AG04450 (cell line): ENCODE results near the gene PLA2G4C. TPM values are rescaled to one million over a fixed set of nuclear protein-coding genes. Genes with fewer than 3 reads are reported as not detected.

Experiments
- CTCF ChIA-PET: fragments of 300-600, 350-600 bp; formaldehyde crosslinking; extraction: SDS; loops from one replicate; lab custom pipeline; 2022; ENCODE audit warnings: antibody characterized with exemption, inconsistent platforms; lab: Charles Lee
- POLR2A ChIA-PET: fragments of 350-600 bp; formaldehyde crosslinking; extraction: SDS; loops from one replicate; lab custom pipeline; 2021; ENCODE audit warnings: antibody characterized with exemption, inconsistent platforms; lab: Yijun Ruan, JAX
- DNase-seq: peaks from one replicate; pipeline ENCODE4 v3.0.0-alpha.2; 2011; ENCODE audit warnings: low read depth, low spot score
- H3K27ac ChIP-seq: one replicate; pipeline ENCODE4 v1.5.1; 2012; ENCODE audit warnings: low read depth, low read length, control low read depth
- H3K27me3 ChIP-seq: one replicate; pipeline ENCODE4 v1.6.0; 2012; ENCODE audit warnings: low read length; ENCODE audit not compliant: control insufficient read depth, insufficient read depth
- H3K4me3 ChIP-seq: 2 replicates; pipeline ENCODE4 v1.5.1; 2011; ENCODE audit warnings: mild to moderate bottlenecking, low read depth, low read length, control low read depth
- H3K9me3 ChIP-seq: 2 replicates; pipeline ENCODE4 v1.5.1; 2012; ENCODE audit warnings: low read length; ENCODE audit not compliant: control insufficient read depth, insufficient read depth
- polyA plus RNA-seq: library from polyadenylated mRNA; depleted of rRNA; stranded (reverse); fragments of >200 nt; gene quantifications from 2 replicates; pipeline ENCODE4 v1.2.3, GENCODE V29; 2011
- TF ChIP-seq, protein P1 (sequence below): IDR thresholded peaks from 2 replicates; pipeline ENCODE4 v1.5.1; 2011; ENCODE audit warnings: low read depth, low read length, control low read depth, inconsistent platforms

The PLA2G4C gene
- polyA plus RNA-seq, 1 experiment, result 8.0 TPM

DNA sequence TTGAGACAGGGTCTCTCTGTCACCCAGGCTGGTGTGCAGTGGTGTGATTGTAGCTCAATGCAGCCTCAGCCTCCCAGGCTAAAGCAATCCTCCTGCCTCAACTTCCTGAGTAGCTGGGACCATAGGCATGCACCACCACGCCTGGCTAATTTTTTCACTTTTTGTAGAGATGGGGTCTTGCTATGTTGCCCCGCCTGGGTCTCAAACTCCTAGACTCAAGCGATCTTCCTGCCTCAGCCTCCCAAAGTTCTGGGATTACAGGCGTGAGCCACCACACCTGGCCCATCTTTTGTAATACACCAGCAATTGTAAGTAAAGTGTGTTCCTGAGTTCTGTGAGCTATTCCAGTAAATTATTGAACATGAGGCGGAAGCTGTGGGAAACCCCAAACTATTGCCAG is 6.7 kb downstream of the PLA2G4C start:
- ChIA-PET POLR2A (no interaction called here), CTCF (interaction anchor here (2.0 to 10.6 kb wide), 2 partner anchors 138 to 142 kb away, joined by 6 to 76 read pairs; no protein-coding TSS in a partner anchor)

DNA sequence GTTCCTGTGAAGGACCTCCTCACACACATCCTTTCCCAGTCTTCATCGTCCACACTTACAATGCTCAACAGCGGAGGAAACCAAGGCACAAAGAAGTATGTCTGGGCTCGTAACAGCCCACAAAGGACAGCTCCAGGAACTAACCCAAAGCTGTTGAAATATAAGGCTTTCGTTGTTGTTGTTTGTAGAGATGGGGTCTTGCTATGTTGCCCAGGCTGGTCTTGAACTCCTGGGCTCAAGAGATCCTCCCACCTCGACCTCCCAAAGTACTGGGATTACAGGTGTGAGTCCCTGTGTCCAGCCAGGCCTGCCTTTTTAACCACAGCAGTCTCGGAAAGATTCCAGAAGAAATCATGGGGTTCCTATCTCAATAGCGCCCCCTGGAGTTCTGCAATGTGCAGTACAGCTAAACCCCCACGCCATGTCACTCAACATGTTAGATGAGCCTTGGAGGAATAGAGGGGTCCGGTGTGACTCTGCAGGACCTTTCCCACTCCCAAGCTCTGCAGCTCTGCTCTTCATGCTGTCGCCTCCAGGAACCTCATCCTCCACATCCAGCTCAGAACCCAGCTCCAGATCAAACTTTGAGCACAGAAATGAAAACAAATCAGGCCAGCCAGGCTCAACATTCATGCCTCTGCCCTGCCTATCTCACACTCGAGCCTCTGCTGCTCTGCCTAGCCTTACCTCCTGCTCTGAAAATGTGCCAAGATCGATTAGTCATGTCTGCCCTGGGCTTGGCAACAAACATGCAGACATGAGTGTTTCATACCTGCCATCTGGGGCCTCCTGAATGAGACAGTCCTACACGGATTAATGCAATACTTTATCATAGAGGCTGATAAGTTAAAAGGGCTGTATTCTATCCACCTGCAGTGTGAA is 7.5 kb downstream of the PLA2G4C start:
- ChIA-PET CTCF (interaction anchor here (0.9 to 10.6 kb wide), 4 partner anchors 14 to 234 kb away, joined by 3 to 76 read pairs (median 4); no protein-coding TSS in a partner anchor), POLR2A (no interaction called here)
- DNase-seq, result no peak
- Histone ChIP-seq H3K9me3 (no peaks in the 10 kb centered on the region; the same call in 1 of the 2 replicates), H3K4me3 (no peak overlapping the region), H3K27me3 (no peaks in the 10 kb centered on the region), H3K27ac (no peak overlapping the region)
- TF ChIP-seq, protein P1, sequence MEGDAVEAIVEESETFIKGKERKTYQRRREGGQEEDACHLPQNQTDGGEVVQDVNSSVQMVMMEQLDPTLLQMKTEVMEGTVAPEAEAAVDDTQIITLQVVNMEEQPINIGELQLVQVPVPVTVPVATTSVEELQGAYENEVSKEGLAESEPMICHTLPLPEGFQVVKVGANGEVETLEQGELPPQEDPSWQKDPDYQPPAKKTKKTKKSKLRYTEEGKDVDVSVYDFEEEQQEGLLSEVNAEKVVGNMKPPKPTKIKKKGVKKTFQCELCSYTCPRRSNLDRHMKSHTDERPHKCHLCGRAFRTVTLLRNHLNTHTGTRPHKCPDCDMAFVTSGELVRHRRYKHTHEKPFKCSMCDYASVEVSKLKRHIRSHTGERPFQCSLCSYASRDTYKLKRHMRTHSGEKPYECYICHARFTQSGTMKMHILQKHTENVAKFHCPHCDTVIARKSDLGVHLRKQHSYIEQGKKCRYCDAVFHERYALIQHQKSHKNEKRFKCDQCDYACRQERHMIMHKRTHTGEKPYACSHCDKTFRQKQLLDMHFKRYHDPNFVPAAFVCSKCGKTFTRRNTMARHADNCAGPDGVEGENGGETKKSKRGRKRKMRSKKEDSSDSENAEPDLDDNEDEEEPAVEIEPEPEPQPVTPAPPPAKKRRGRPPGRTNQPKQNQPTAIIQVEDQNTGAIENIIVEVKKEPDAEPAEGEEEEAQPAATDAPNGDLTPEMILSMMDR, result peak; percentile 60

More for the DNA sequence above, 6.7 kb downstream of the PLA2G4C start:
- Histone ChIP-seq H3K27ac (no peak overlapping the region), H3K4me3 (no peak overlapping the region), H3K9me3 (no peaks in the 10 kb centered on the region; the same call in 1 of the 2 replicates), H3K27me3 (no peaks in the 10 kb centered on the region)
- no peak for DNase-seq
- TF ChIP-seq, protein P1, result no peak

DNA sequence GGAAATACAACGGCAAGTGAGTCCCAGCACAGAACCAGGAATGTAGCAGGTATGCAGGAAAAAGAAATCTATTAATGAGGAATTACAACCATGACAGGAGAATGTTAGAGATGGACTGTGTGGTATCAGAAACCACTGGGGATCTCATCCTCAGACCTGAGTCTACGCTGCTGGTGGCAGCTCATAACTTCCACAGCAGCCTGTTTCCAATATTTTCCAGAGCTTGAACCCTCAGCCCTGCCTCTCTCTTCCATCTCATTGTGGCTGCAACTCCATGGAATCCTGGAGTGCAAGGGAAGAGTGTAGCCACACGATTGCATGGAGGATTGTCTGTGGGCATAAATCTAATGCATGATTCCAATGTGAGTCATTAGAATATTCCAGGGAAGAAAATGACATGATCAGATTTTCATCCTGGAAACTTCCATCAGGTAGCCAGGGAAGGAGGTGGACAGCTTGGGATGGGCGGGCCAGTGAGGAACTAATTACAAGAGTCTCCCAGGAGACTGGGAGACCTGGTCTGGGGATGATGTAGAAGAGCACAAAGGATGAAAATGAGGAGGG is 14.9 kb downstream of the PLA2G4C start:
- Histone ChIP-seq H3K27ac (no peak overlapping the region), H3K4me3 (no peak overlapping the region), H3K27me3 (no peaks in the 10 kb centered on the region), H3K9me3 (peaks cover 12% of the 10 kb centered on the region; the same call in 1 of the 2 replicates)
- ChIA-PET POLR2A (interaction anchor here (0.6 kb wide), 1 partner anchor 211 kb away, joined by 3 read pairs; no protein-coding TSS in a partner anchor), CTCF (interaction anchor here (1.3 to 1.6 kb wide), 2 partner anchors 12 to 132 kb away, joined by 6 to 7 read pairs; no protein-coding TSS in a partner anchor)
- no peak for DNase-seq
- TF ChIP-seq, protein P1, result no peak

DNA sequence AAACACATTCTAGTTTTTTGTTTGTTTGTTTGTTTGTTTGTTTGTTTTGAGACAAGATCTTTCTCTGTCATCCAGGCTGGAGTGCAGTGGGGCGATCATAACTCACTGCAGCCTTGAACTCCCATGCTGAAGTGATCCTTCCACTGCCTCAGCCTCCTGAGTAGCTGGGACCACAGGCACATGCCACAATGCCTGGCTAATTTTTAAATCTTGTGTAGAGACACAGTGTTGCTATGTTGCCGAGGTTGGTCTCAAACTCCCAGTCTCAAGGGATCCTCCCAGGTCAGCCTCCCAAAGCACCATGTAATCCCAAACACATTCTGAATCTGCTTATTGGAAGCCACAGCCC is 15.8 kb downstream of the PLA2G4C start:
- TF ChIP-seq, protein P1, result no peak
- CTCF ChIA-PET, result interaction anchor here (1.3 to 1.6 kb wide), 2 partner anchors 13 to 131 kb away, joined by 6 to 7 read pairs; no protein-coding TSS in a partner anchor

More for the DNA sequence above, 15.8 kb downstream of the PLA2G4C start:
- Histone ChIP-seq H3K9me3 (peaks cover 14% of the 10 kb centered on the region; the same call in 1 of the 2 replicates), H3K4me3 (no peak overlapping the region), H3K27ac (no peak overlapping the region), H3K27me3 (no peaks in the 10 kb centered on the region)
- POLR2A ChIA-PET, result no interaction called here
- DNase-seq, result no peak
